GM06990 (cell line): ENCODE data around the gene FOXE1.

Experiments
- DNase-seq: peaks from one replicate; pipeline ENCODE4 v3.0.0-alpha.2; 2011; ENCODE audit not compliant: insufficient read length; ENCODE audit errors: extremely low read depth
- H3K27me3 ChIP-seq: replicated peaks from 2 replicates; pipeline ENCODE4 v1.6.0; 2011; ENCODE audit warnings: low read length; ENCODE audit not compliant: control insufficient read depth, insufficient read depth
- H3K36me3 ChIP-seq: 2 replicates; pipeline ENCODE4 v1.5.1; 2011; ENCODE audit warnings: low read length; ENCODE audit not compliant: control insufficient read depth, insufficient read depth
- H3K4me3 ChIP-seq: replicated peaks from 2 replicates; pipeline ENCODE4 v1.5.1; 2011; ENCODE audit warnings: low read depth, mild to moderate bottlenecking, control low read depth, low read length
- TF ChIP-seq, protein P1 (sequence below): IDR thresholded peaks from 2 replicates; pipeline ENCODE4 v1.5.1; 2011; ENCODE audit warnings: low read length, control low read depth, mild to moderate bottlenecking, inconsistent platforms; ENCODE audit not compliant: insufficient read depth, poor library complexity, severe bottlenecking

FOXE1 gene

DNA sequence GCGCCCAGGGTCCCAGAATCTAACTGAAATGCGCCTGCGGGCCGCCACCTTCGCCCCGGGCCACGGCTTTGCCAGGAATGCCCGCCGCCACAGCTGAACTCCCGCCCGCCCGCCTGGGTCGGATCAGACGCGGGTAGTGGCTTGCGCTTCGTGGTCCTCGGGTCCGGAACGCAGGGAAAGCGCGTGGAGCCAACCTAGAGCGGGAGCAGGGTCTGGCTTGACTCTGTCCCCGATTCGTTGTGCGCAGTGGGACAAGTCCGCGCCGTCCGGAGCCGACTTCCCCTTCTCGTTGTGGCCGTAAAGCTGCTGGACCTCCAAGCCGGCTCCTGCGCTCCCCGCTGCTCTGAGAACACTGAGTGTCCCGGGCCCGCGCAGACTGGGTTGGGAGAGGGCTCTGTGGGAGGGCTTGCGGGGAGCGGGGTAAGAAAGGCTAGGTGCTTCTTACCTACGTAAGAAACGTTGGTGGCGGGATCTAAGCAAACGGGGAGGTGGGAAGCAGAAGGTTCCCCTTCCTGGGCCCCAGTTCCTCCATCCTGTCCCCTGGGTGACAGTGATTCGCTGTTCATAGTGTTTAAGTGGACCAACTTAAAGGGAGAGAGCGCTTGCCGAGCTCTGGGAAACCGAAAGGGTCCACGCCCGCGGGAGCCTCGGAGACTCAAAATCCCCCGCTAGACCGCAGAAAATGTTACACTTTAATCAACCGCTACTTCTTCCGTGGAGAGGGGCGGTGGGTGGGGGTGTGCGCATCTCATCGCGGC lies 4.4 kb upstream of the FOXE1 start:
- Histone ChIP-seq H3K4me3 (peak overlapping the region; percentile 43), H3K36me3 (no peaks in the 10 kb centered on the region), H3K27me3 (peaks cover 8% of the 10 kb centered on the region)
- TF ChIP-seq, protein P1, sequence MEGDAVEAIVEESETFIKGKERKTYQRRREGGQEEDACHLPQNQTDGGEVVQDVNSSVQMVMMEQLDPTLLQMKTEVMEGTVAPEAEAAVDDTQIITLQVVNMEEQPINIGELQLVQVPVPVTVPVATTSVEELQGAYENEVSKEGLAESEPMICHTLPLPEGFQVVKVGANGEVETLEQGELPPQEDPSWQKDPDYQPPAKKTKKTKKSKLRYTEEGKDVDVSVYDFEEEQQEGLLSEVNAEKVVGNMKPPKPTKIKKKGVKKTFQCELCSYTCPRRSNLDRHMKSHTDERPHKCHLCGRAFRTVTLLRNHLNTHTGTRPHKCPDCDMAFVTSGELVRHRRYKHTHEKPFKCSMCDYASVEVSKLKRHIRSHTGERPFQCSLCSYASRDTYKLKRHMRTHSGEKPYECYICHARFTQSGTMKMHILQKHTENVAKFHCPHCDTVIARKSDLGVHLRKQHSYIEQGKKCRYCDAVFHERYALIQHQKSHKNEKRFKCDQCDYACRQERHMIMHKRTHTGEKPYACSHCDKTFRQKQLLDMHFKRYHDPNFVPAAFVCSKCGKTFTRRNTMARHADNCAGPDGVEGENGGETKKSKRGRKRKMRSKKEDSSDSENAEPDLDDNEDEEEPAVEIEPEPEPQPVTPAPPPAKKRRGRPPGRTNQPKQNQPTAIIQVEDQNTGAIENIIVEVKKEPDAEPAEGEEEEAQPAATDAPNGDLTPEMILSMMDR = no peak
- no peak for DNase-seq

DNA sequence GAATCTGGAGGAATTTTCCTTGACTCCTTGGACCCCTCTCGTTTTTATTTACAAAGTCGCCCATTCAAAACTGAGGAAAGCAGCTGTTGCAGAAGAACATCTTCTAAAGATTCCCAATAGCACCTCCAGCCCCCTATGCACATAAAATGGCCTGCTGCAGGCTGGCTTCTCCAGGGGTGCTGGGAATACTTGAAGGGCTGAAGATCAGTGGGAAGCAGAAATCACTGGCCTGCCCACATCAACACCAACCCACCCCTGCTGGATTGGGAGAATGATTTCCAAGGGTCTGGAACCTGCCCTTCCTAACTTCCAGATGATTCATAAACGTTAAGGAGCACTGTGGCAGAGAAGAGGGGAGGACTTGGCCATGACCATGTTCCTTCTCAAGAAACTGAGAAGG lies 3.0 kb upstream of the FOXE1 start:
- TF ChIP-seq, protein P1 = no peak
- peaks cover 8% of the 10 kb centered on the region for H3K27me3 ChIP-seq
- H3K36me3 ChIP-seq = no peaks in the 10 kb centered on the region
- no peak for DNase-seq
- no peak overlapping the region for H3K4me3 ChIP-seq

DNA sequence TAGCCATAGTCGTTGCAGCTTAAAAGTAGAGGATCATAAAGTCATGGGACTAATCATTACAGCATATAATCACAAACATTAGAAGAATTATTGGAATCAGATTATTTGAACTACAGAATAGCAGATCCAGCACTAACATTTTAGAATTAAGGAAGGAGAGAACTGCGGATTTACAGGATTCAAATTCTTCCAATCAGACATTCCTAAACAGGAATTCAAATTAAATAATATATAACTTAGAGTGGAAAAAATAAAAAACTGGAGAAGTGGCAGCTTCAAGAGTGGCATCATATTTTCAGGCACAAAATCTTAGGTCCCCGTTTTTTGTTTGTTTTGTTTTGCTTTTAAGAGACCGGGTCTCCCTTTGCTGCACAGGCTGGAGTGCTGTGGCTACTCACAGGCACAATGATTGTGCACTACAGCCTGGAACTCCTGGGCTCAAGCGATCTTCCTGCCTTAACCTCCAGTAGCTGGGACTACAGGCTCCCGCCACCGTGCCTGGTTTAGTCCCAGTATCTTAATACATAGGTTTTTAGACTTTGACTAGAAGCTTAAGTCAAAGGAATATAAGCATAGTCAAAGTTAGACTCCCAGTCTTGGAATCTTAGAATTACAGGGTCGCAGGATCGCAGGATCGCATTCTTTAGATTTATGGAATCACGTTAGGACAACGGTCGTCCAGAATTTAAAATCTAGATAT lies 2.1 kb upstream of the FOXE1 start:
- peaks cover 10% of the 10 kb centered on the region for H3K27me3 ChIP-seq
- no peaks in the 10 kb centered on the region for H3K36me3 ChIP-seq
- no peak for DNase-seq
- TF ChIP-seq, protein P1 = no peak
- H3K4me3 ChIP-seq = no peak overlapping the region

DNA sequence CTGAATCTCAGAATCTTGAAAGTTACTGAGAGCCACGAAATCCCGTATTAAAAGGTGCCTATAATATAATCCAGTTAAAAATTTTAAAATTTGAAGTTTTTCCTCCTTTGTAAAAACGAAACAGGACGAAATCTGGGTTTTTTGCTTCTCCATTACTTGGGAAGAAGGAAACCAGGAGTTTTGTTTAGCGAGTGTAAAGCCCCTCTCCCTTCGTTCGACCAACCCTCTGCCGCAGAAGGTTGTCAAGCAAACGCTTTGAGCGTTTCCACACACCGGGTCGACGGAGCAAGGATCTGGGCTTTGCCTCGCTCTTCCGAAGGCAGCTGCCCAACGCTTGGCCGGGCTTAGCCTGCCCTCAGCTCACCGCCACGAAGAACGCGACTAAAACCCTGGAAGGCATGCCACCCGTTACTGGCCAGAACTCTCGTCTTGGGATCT lies 1.6 kb upstream of the FOXE1 start:
- Histone ChIP-seq H3K27me3 (peaks cover 10% of the 10 kb centered on the region), H3K36me3 (no peaks in the 10 kb centered on the region), H3K4me3 (no peak overlapping the region)
- TF ChIP-seq, protein P1 = no peak
- no peak for DNase-seq

DNA sequence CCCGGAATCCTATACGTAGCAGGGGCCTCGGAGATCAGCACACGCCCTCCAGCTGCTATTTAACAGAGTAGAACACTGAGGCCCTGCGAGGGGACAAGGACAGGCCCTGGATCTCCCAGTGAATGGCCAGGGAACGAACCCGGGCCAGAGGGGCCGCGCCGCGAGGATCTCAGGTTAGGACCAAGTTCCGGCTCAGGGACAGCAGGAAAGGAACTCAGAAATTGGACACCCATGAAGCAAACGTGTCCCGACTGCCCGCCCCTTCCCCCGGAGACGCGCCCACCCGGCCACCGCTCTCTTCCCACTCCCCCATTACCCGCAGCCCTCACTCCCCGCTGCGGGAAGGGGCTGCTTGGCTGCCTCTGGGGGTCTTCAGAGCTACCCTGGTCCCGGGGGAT lies 1.0 kb upstream of the FOXE1 start:
- DNase-seq = no peak
- H3K36me3 ChIP-seq = no peaks in the 10 kb centered on the region
- TF ChIP-seq, protein P1 = no peak
- H3K27me3 ChIP-seq = peaks cover 8% of the 10 kb centered on the region
- no peak overlapping the region for H3K4me3 ChIP-seq
